HFFc6 (cell line): Measurements from ENCODE around the gene SPI1. TPM values are rescaled to one million over a fixed set of nuclear protein-coding genes. Genes with fewer than 3 reads are reported as not detected.

Source experiments
- DNase-seq: peaks from one replicate; pipeline ENCODE4 v3.0.0-alpha.2; 2018
- H3K27ac Mint-ChIP-seq: 2 replicates; pipeline ENCODE4 v1.8.0; 2020; ENCODE audit warnings: mild to moderate bottlenecking, mixed read lengths
- H3K27me3 Mint-ChIP-seq: 2 replicates; pipeline ENCODE4 v1.8.0; 2021; ENCODE audit warnings: mild to moderate bottlenecking, moderate library complexity, mixed read lengths; ENCODE audit not compliant: insufficient read depth
- H3K36me3 Mint-ChIP-seq: 2 replicates; pipeline ENCODE4 v1.8.0; 2021; ENCODE audit warnings: low read depth, mixed read lengths
- H3K4me1 Mint-ChIP-seq: 2 replicates; pipeline ENCODE4 v1.8.0; 2020; ENCODE audit warnings: low read depth, mixed read lengths
- H3K4me3 Mint-ChIP-seq: 2 replicates; pipeline ENCODE4 v1.8.0; 2020; ENCODE audit warnings: mild to moderate bottlenecking, moderate library complexity, mixed read lengths
- H3K9me3 Mint-ChIP-seq: 2 replicates; pipeline ENCODE4 v1.8.0; 2020; ENCODE audit warnings: mild to moderate bottlenecking, mixed read lengths
- total RNA-seq, 6 experiments: library from RNA; stranded (reverse); fragmentation: NEBNext Ultra II Directional; extraction: Animal tissue kit (Norgen Biotek cat#: 25700); gene quantifications; 2 replicates in 1 of 6; 3 replicates in 5 of 6; pipeline ENCODE4 v1.2.3, GENCODE V29; 2021
- TF ChIP-seq, protein P1 (sequence below): fragments of 200-600 bp; sonication (generic); IDR thresholded peaks from 2 replicates; pipeline ENCODE4 v1.5.0; 2021; ENCODE audit warnings: antibody characterized with exemption, mild to moderate bottlenecking

The SPI1 gene
- total RNA-seq, 6 experiments from 2014 or later: not detected

DNA sequence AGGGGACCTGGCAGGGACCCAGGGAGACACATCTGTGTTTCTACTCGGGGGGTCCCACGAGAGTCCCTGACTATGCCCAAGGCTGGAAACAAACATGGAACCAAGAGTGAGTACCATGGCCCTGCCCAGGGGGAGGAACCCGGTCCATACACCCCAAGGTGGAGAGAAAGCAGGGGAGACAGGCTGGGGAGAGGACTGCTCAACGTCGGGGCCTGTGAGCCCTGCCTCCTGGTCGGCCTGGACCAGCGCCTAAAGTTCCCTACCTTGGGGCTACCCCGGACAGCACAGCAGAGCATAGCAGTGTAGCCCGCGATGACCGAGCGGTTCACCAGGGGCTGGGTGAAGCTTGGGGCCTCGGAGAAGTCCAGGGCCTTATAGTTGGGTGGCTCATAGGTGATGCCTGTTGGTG lies 46.0 kb downstream of the SPI1 start:
- Mint-ChIP-seq H3K4me1 (peaks cover 6% of the 10 kb centered on the region; the same call in 1 of the 2 replicates), H3K36me3 (peaks cover 6% of the 10 kb centered on the region; the same call in 1 of the 2 replicates), H3K27me3 (peaks cover 3% of the 10 kb centered on the region; the same call in 1 of the 2 replicates), H3K4me3 (no peak overlapping the region), H3K27ac (no peak overlapping the region), H3K9me3 (no peaks in the 10 kb centered on the region)
- DNase-seq: no peak
- TF ChIP-seq, protein P1, sequence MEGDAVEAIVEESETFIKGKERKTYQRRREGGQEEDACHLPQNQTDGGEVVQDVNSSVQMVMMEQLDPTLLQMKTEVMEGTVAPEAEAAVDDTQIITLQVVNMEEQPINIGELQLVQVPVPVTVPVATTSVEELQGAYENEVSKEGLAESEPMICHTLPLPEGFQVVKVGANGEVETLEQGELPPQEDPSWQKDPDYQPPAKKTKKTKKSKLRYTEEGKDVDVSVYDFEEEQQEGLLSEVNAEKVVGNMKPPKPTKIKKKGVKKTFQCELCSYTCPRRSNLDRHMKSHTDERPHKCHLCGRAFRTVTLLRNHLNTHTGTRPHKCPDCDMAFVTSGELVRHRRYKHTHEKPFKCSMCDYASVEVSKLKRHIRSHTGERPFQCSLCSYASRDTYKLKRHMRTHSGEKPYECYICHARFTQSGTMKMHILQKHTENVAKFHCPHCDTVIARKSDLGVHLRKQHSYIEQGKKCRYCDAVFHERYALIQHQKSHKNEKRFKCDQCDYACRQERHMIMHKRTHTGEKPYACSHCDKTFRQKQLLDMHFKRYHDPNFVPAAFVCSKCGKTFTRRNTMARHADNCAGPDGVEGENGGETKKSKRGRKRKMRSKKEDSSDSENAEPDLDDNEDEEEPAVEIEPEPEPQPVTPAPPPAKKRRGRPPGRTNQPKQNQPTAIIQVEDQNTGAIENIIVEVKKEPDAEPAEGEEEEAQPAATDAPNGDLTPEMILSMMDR: no peak

GRCh38 chr11:47331454-47332302 lies 46.7 kb downstream of the SPI1 start:
- no peaks in the 10 kb centered on the region for H3K9me3 Mint-ChIP-seq
- no peak overlapping the region for H3K27ac Mint-ChIP-seq

GRCh38 chr11:47329987-47330931 lies 48.1 kb downstream of the SPI1 start:
- H3K27me3 Mint-ChIP-seq: no peaks in the 10 kb centered on the region; the same call in 1 of the 2 replicates
- no peaks in the 10 kb centered on the region for H3K9me3 Mint-ChIP-seq
- H3K36me3 Mint-ChIP-seq: peaks cover 6% of the 10 kb centered on the region; the same call in 1 of the 2 replicates
- peaks cover 6% of the 10 kb centered on the region; the same call in 1 of the 2 replicates for H3K4me1 Mint-ChIP-seq
- TF ChIP-seq, protein P1: no peak
- peak; percentile 5 for DNase-seq
- no peak overlapping the region for H3K27ac Mint-ChIP-seq
- no peak overlapping the region for H3K4me3 Mint-ChIP-seq

More at GRCh38 chr11:47331454-47332302, 46.7 kb downstream of the SPI1 start:
- Mint-ChIP-seq H3K4me3 (no peak overlapping the region), H3K36me3 (peaks cover 6% of the 10 kb centered on the region; the same call in 1 of the 2 replicates), H3K4me1 (peaks cover 6% of the 10 kb centered on the region; the same call in 1 of the 2 replicates), H3K27me3 (no peaks in the 10 kb centered on the region)
- no peak for DNase-seq
- TF ChIP-seq, protein P1: no peak

GRCh38 chr11:47329431-47329986 lies 48.8 kb downstream of the SPI1 start:
- no peak overlapping the region for H3K4me3 Mint-ChIP-seq
- TF ChIP-seq, protein P1: no peak
- H3K36me3 Mint-ChIP-seq: peaks cover 6% of the 10 kb centered on the region; the same call in 1 of the 2 replicates
- H3K9me3 Mint-ChIP-seq: no peaks in the 10 kb centered on the region
- H3K27ac Mint-ChIP-seq: no peak overlapping the region
- H3K4me1 Mint-ChIP-seq: peaks cover 6% of the 10 kb centered on the region; the same call in 1 of the 2 replicates
- no peaks in the 10 kb centered on the region; the same call in 1 of the 2 replicates for H3K27me3 Mint-ChIP-seq
- DNase-seq: no peak
